Activated T-cell treated with anti-CD3 and anti-CD28 coated beads, Interleukin-2, amount 50 U/mL, for 48 hours (primary cell): ENCODE results near the gene CCDC197.

Source experiments
- DNase-seq, 2 experiments: peaks; one replicate each; pipeline ENCODE4 v3.0.0-alpha.2; 2020

The CCDC197 gene

GRCh38 chr14:94027566-94028449 lies 30.7 kb downstream of the CCDC197 start:
- DNase-seq = no peak

GRCh38 chr14:94028450-94028826 lies 31.3 kb downstream of the CCDC197 start:
- DNase-seq = peak; percentile 62 to 66

GRCh38 chr14:94029265-94029664 lies 32.2 kb downstream of the CCDC197 start:
- no peak for DNase-seq

GRCh38 chr14:94029671-94030203 lies 32.6 kb downstream of the CCDC197 start:
- no peak for DNase-seq

- DNase-seq = no peak
Observed at GRCh38 chr14:94030571-94030970, 33.5 kb downstream of the CCDC197 start.

- DNase-seq = no peak
Observed at GRCh38 chr14:94031161-94031882, 34.2 kb downstream of the CCDC197 start.

- no peak for DNase-seq
Observed at GRCh38 chr14:94031883-94032279, 34.8 kb downstream of the CCDC197 start.

GRCh38 chr14:94034886-94035285 lies 37.8 kb downstream of the CCDC197 start:
- DNase-seq = no peak

- DNase-seq = peak; percentile 85 to 88
Observed at GRCh38 chr14:94036313-94037167, 39.4 kb downstream of the CCDC197 start.

- DNase-seq = no peak
Observed at GRCh38 chr14:94037954-94038353, 40.9 kb downstream of the CCDC197 start.

GRCh38 chr14:94038510-94038909 lies 41.4 kb downstream of the CCDC197 start:
- DNase-seq = no peak

- no peak for DNase-seq
Observed at GRCh38 chr14:94038921-94039629, 42.0 kb downstream of the CCDC197 start.

- DNase-seq = no peak
Observed at GRCh38 chr14:94040247-94040646, 43.1 kb downstream of the CCDC197 start.

GRCh38 chr14:94040796-94041195 lies 43.7 kb downstream of the CCDC197 start:
- DNase-seq = no peak

GRCh38 chr14:94041551-94042346 lies 44.6 kb downstream of the CCDC197 start:
- no peak for DNase-seq

GRCh38 chr14:94042433-94043091 lies 45.5 kb downstream of the CCDC197 start:
- no peak for DNase-seq

GRCh38 chr14:94043111-94043755 lies 46.1 kb downstream of the CCDC197 start:
- peak in 1 of 2 experiments; percentile 21 for DNase-seq

- DNase-seq = no peak
Observed at GRCh38 chr14:94043756-94044475, 46.8 kb downstream of the CCDC197 start.

- peak in 1 of 2 experiments; percentile 4 for DNase-seq
Observed at GRCh38 chr14:94044476-94045091, 47.5 kb downstream of the CCDC197 start.
